ENCODE results near the gene SERPINE2.

Gene SERPINE2

GRCh38 chr2:224039080-224039769 lies at the start of gene SERPINE2:
Gene SERPINE2, minus strand, starts transcription at chr2:224039286. Its CDS starts 37,386 bp downstream, at chr2:224001900.
- peak; percentile 90 for DNase-seq (ENCODE audit: low spot score)

- DNase-seq (ENCODE audit: low spot score): peak; percentile 93
Measured at GRCh38 chr2:224086226-224086914, 47.3 kb upstream of the SERPINE2 start.

- no peak for DNase-seq (ENCODE audit: low spot score)
Measured at GRCh38 chr2:224085811-224086210, 46.7 kb upstream of the SERPINE2 start.

- DNase-seq (ENCODE audit: low spot score): peak; percentile 73
Measured at GRCh38 chr2:224085246-224085645, 46.2 kb upstream of the SERPINE2 start.

- DNase-seq (ENCODE audit: low spot score): no peak
Measured at GRCh38 chr2:224084266-224084892, 45.3 kb upstream of the SERPINE2 start.

DNA sequence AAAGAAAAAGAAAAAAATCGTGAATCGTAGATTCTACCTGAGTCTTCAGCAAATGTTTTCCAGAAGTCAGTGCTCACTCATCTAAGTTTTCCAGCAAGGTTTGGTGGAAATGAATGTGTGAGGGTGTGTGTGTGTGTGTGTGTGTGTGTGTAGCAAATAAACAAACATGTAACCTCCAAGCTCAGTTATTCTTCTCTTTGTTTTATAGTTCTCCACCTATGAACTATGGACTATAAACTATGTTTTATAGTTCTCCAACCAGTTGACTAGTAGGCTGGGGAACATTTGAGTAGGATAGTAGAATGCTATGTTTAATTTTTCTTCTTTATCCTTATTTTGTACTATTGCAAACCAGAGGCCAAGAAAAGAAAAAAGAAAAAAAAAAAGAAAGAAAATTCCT lies 44.6 kb upstream of the SERPINE2 start:
- no peak for DNase-seq (ENCODE audit: low spot score)

GRCh38 chr2:224078656-224079055 lies 39.6 kb upstream of the SERPINE2 start:
- no peak for DNase-seq (ENCODE audit: low spot score)

GRCh38 chr2:224077773-224078507 lies 38.9 kb upstream of the SERPINE2 start:
- DNase-seq (ENCODE audit: low spot score): no peak

DNA sequence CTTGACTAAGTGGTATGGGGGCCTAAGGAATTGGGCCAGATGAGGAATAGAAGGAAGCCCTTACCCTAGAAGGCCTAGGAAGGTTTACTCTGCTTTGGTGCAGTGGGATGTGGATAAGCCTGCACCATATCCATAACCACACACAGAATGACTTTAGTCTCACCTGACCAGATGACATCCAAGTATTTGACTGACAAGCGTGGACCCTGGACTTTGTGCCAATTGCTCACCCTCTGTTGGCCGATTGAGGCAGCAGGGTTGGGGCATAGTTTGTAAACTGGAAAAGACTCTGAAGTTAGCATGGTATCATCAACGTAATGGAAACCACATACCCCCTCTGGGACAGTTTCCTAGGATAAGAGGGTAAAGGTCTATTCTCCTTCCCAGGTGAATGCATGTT lies 36.5 kb upstream of the SERPINE2 start:
- no peak for DNase-seq (ENCODE audit: low spot score)

- no peak for DNase-seq (ENCODE audit: low spot score)
Measured at GRCh38 chr2:224073676-224074075, 34.6 kb upstream of the SERPINE2 start.

- DNase-seq (ENCODE audit: low spot score): peak; percentile 41
Measured at GRCh38 chr2:224072541-224073188, 33.6 kb upstream of the SERPINE2 start.

GRCh38 chr2:224069172-224069571 lies 30.1 kb upstream of the SERPINE2 start:
- DNase-seq (ENCODE audit: low spot score): peak; percentile 52

DNA sequence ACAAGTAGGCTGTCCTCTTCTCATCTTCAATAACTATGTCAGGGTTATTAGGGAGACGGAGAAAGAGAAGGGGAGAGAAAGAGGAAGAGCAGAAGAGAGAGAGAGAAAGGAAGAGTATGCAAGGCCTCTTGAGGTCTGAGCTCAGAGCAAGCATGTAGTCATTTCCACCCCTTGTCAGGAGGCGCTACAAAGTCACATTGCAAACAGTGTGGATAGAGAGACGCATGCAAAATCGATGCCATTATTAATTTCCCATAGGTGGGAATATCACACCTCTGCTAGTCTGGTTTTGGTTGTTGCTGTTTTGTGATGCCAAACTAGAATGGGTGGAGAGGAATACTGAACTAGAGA lies 24.2 kb upstream of the SERPINE2 start:
- no peak for DNase-seq (ENCODE audit: low spot score)

DNA sequence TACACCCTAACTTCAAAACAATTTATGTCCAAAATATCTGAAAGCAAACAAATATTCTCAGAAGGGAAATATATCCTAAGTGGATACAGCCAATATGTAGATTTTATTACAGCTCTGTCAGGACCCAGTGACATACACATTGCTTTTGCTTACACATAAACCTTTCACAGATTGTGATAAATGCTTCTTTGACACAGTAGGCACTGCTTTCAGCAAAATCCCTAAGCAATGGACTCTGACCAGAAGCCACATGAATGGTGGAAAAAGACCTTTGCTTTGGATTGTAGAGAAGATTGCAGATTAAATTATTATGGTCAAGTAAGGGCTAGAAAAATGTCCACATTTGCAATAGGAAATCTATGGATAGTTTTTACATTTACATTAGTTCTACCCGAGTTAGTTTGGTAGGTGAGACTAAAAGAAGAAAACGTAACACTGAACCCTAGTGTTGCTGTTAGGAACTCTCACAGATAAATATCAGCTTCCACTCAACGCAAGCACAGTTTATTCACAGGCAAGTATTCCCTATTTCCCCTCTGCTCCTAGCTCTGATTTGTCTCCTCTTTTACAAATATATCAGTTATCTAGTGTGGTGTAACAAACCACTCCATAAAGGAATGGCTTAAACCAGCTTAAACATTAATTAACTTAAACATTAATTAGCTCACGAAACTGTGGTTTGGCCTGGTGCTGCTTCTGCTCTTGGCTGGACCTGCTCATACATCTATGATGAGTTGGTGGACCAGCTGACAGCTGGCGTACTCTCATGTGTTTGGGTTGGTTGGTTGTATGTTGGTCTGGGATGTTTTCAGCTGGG lies 23.6 kb upstream of the SERPINE2 start:
- DNase-seq (ENCODE audit: low spot score): no peak

GRCh38 chr2:224060783-224061482 lies 21.8 kb upstream of the SERPINE2 start:
- no peak for DNase-seq (ENCODE audit: low spot score)

DNA sequence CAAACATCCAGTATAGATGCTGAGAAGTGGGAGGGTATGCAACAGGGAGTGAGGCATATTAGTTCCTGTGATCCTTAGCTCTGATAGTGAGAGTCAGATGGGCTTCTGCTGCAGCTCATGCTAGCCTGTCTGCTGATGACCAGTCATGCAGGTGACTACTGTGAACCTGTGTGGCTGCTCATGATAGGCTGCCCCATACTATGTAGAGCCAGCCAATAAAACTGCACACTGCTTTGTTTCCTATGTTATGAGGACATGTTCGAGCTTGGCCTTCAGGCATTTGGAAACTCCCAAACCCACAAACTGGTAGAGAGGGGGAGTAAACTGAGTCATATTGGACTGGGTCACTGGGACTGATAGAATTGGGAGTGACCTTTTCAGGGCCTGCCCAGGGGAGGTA lies 20.1 kb upstream of the SERPINE2 start:
- no peak for DNase-seq (ENCODE audit: low spot score)

DNA sequence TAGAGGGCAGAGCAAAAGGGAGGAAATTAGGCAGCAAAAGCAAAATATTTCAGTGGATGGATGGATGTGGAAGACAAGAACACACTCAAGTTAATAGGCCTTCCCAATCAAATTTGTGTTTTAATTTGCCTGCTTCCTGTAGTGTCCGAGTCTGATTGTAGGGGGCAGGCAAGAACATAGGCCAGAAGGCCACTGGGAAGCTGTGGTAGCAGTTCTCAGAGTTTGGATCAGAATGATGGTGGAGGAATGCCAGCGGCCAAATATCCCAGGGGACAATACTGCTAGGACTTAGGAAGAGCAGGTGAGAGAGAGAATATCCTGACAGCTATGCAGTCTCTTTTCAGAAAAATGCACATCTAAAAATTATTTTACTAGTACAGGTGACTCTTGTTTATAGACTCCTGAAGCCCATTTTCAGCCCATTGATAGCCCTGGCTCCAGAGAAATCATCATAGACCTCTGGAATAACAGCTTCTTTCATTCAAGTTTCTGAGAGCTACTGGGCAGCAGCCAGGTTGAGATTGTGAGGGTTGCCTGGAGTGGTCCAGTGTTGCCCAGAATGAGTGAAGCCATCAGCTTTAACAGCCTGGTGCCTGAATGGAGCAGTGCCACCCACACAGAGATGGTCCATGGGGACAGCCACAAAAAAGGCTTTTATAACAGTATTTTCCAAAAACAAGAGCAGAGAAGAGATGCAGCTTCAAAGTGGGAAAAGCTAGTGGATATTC lies 19.1 kb upstream of the SERPINE2 start:
- DNase-seq (ENCODE audit: low spot score): no peak

GRCh38 chr2:224056889-224057288 lies 17.8 kb upstream of the SERPINE2 start:
- DNase-seq (ENCODE audit: low spot score): no peak

GRCh38 chr2:224055101-224055500 lies 16.0 kb upstream of the SERPINE2 start:
- DNase-seq (ENCODE audit: low spot score): no peak

DNA sequence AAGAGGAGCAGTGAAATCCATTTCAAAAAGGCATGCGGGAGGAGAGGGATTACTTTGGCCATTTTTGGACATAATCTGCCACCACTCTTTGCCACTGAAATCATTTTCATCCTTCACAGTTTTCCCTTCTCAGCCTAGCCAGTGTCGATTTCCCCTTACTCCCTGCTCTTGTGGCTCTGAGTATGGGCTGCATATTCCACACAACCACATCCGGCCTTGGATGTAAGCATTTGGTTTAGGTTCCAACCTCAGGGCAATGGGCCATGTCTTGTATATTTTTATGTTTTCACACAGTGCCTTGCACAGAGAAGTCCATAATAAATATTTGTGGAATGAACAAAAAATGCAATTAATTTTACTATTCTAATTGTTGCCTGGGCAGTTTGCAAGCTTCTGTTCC lies 7.7 kb upstream of the SERPINE2 start:
- no peak for DNase-seq (ENCODE audit: low spot score)
